ENCODE data around the gene HHAT. TPM values are rescaled to one million over a fixed set of nuclear protein-coding genes. Genes with fewer than 3 reads are reported as not detected.

Gene HHAT
- total and polyA plus RNA-seq, 7 donors = 0.11 to 0.64 (median 0.16) TPM

DNA sequence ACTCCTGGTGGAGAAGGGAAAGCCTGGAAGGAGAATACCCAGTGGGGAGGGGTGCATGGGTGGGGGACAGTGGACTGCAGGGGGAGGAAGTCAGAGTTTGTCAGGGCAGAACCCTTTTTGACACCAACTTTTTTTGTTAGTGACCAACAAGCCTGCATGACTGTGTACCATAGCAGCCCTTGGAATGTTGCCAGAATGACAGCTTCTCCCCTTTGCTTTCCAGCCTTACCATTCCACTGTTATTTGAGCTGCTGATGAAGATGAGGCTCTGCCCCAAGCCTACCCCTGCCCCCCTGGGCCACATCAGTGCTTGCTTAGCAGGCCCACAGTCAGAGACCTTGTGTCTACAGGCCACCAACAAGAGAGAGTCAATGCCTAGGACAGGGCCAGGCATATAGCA is 341.2 kb downstream of the HHAT start:
- Histone ChIP-seq H3K27me3 (ENCODE audit: insufficient read depth in 3 of 3, low read length in 2 of 3) (no peaks in the 10 kb centered on the region), H3K27ac (no peak overlapping the region), H3K4me1 (no peaks in the 10 kb centered on the region), H3K36me3 (ENCODE audit: insufficient read depth in 1 of 2, low read depth in 1 of 2) (no peaks in the 10 kb centered on the region), H3K4me3 (no peak overlapping the region), H3K9me3 (no peaks in the 10 kb centered on the region)
- TF ChIP-seq, protein P1, sequence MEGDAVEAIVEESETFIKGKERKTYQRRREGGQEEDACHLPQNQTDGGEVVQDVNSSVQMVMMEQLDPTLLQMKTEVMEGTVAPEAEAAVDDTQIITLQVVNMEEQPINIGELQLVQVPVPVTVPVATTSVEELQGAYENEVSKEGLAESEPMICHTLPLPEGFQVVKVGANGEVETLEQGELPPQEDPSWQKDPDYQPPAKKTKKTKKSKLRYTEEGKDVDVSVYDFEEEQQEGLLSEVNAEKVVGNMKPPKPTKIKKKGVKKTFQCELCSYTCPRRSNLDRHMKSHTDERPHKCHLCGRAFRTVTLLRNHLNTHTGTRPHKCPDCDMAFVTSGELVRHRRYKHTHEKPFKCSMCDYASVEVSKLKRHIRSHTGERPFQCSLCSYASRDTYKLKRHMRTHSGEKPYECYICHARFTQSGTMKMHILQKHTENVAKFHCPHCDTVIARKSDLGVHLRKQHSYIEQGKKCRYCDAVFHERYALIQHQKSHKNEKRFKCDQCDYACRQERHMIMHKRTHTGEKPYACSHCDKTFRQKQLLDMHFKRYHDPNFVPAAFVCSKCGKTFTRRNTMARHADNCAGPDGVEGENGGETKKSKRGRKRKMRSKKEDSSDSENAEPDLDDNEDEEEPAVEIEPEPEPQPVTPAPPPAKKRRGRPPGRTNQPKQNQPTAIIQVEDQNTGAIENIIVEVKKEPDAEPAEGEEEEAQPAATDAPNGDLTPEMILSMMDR (IDR thresholded peaks at IDR 0.05) = no peak
- no peak for ATAC-seq
- no peak for DNase-seq
- intact Hi-C loops (cut with DNase I) = no loop called here

DNA sequence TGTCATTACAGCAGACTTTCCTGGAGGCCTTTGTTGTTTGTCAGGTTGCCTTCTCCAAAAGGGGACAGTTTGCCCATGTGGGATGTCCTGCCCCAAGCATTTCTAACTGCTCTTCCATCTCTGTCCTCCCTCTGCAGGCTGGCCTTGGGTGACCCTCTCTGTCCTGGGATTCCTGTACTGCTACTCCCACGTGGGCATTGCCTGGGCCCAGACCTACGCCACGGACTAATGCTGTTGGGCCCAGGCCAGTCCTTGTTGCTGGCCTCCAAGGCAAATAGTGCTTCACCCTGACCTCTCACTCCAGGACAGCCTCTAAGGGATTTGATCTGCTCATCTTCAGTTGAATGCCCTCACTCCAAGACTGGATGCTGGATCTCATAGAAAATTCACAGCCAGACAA is 345.4 kb downstream of the HHAT start:
- no peak overlapping the region for H3K4me3 ChIP-seq
- ATAC-seq = no peak
- no peaks in the 10 kb centered on the region for H3K9me3 ChIP-seq
- DNase-seq = no peak
- no peaks in the 10 kb centered on the region for H3K36me3 ChIP-seq (ENCODE audit: insufficient read depth in 1 of 2, low read depth in 1 of 2)
- no peaks in the 10 kb centered on the region for H3K27me3 ChIP-seq (ENCODE audit: insufficient read depth in 3 of 3, low read length in 2 of 3)
- no peak overlapping the region for H3K27ac ChIP-seq
- intact Hi-C loops (cut with DNase I) = no loop called here
- TF ChIP-seq, protein P1 (IDR thresholded peaks at IDR 0.05) = no peak
- no peaks in the 10 kb centered on the region for H3K4me1 ChIP-seq
- WGBS, 3 donors = 26 to 84% (median 28%) methylated on average over 3 of the region's 3 CpGs

DNA sequence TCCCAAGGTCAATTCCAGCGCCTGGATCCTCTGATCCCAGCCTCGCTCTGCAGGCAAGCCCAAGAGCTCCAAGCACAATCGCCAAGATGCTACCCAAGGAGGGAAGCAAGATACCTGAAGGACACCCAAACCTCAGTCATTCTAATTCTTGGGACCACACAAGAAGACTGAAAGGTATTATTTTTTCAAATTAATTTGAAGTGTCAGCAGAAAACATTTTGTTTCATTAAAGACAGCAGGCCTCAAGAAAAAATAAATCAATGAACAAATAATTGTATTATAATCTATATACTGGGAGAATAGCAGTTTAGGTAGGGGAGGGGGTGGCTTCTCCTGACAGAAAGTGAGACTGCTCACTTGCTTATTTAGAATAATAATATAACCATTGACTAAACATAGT is 347.8 kb downstream of the HHAT start:
- TF ChIP-seq, protein P1 (IDR thresholded peaks at IDR 0.05) = no peak
- intact Hi-C loops (cut with DNase I) = no loop called here
- Histone ChIP-seq H3K36me3 (ENCODE audit: insufficient read depth in 1 of 2, low read depth in 1 of 2) (no peaks in the 10 kb centered on the region), H3K4me1 (no peaks in the 10 kb centered on the region), H3K9me3 (no peaks in the 10 kb centered on the region), H3K27ac (no peak overlapping the region), H3K27me3 (ENCODE audit: insufficient read depth in 3 of 3, low read length in 2 of 3) (no peaks in the 10 kb centered on the region), H3K4me3 (no peak overlapping the region)
- no peak for ATAC-seq
- no peak for DNase-seq
- 96 to 99% (median 96%) methylated on average over 3 of the region's 3 CpGs for WGBS, 3 donors

- no peak overlapping the region for H3K27ac ChIP-seq
- ATAC-seq (no peak), DNase-seq (no peak)
- no peaks in the 10 kb centered on the region for H3K36me3 ChIP-seq (ENCODE audit: insufficient read depth in 1 of 2, low read depth in 1 of 2)
- WGBS, 3 donors = 64 to 87% (median 78%) methylated on average over 4 of the region's 4 CpGs
- TF ChIP-seq, protein P1 (IDR thresholded peaks at IDR 0.05) = no peak
- H3K9me3 ChIP-seq = no peaks in the 10 kb centered on the region
- intact Hi-C loops (cut with DNase I) = no loop called here
- H3K27me3 ChIP-seq (ENCODE audit: insufficient read depth in 3 of 3, low read length in 2 of 3) = no peaks in the 10 kb centered on the region
- no peak overlapping the region for H3K4me3 ChIP-seq
- H3K4me1 ChIP-seq = no peaks in the 10 kb centered on the region
These were observed 348.8 kb downstream of the HHAT start for GRCh38 chr1:210677533-210677932.

- TF ChIP-seq, protein P1 (IDR thresholded peaks at IDR 0.05) = no peak
- Histone ChIP-seq H3K27ac (no peak overlapping the region), H3K27me3 (ENCODE audit: insufficient read depth in 3 of 3, low read length in 2 of 3) (no peaks in the 10 kb centered on the region), H3K4me1 (no peaks in the 10 kb centered on the region), H3K36me3 (ENCODE audit: insufficient read depth in 1 of 2, low read depth in 1 of 2) (no peaks in the 10 kb centered on the region), H3K4me3 (no peak overlapping the region), H3K9me3 (no peaks in the 10 kb centered on the region)
- 76 to 85% (median 78%) methylated on average over 3 of the region's 3 CpGs for WGBS, 3 donors
- no peak for ATAC-seq
- intact Hi-C loops (cut with DNase I) = no loop called here
- no peak for DNase-seq
These were observed 349.6 kb downstream of the HHAT start for GRCh38 chr1:210678306-210678705.
